ENCODE results near the gene GPATCH8. TPM values are rescaled to one million over a fixed set of nuclear protein-coding genes. Genes with fewer than 3 reads are reported as not detected.

GPATCH8 gene
- total RNA-seq, 1 experiment from 2014 or later: 23.2 TPM

GRCh38 chr17:44487170-44487569 lies 16.0 kb downstream of the GPATCH8 start:
- no peaks in the 10 kb centered on the region for H3K9me3 ChIP-seq (ENCODE audit: low read length)
- no peaks in the 10 kb centered on the region for H3K27me3 ChIP-seq (ENCODE audit: low read length)
- peaks cover 7% of the 10 kb centered on the region for H3K36me3 ChIP-seq (ENCODE audit: insufficient read depth, low read length)
- H3K27ac ChIP-seq (ENCODE audit: low read length): no peak overlapping the region
- no peak overlapping the region for H3K4me2 ChIP-seq (ENCODE audit: low read depth, low read length, poor library complexity, severe bottlenecking)
- H3K4me3 ChIP-seq (ENCODE audit: low read length): no peak overlapping the region
- H3K9ac ChIP-seq (ENCODE audit: low read length): no peak overlapping the region
- H3K9me2 ChIP-seq (replicated peaks; ENCODE audit: insufficient read depth, low read length): no peaks in the 10 kb centered on the region
- H3K79me2 ChIP-seq (ENCODE audit: low read length): peaks cover 88% of the 10 kb centered on the region
- peaks cover 26% of the 10 kb centered on the region for H3K4me1 ChIP-seq (ENCODE audit: low read length)
- peaks cover 6% of the 10 kb centered on the region; the same call in 1 of the 2 replicates for H4K20me1 ChIP-seq (ENCODE audit: insufficient read depth, low read depth, low read length)
- no peak for DNase-seq
- no peak overlapping the region for H2AFZ ChIP-seq (ENCODE audit: low read length)

- Histone ChIP-seq H3K9me3 (ENCODE audit: low read length) (no peaks in the 10 kb centered on the region), H3K36me3 (ENCODE audit: insufficient read depth, low read length) (peaks cover 9% of the 10 kb centered on the region; the same call in 1 of the 2 replicates), H3K4me2 (ENCODE audit: low read depth, low read length, poor library complexity, severe bottlenecking) (no peak overlapping the region), H2AFZ (ENCODE audit: low read length) (no peak overlapping the region), H3K9me2 (replicated peaks; ENCODE audit: insufficient read depth, low read length) (no peaks in the 10 kb centered on the region), H3K79me2 (ENCODE audit: low read length) (peaks cover 95% of the 10 kb centered on the region), H3K9ac (ENCODE audit: low read length) (no peak overlapping the region), H3K27me3 (ENCODE audit: low read length) (no peaks in the 10 kb centered on the region), H3K27ac (ENCODE audit: low read length) (no peak overlapping the region), H3K4me1 (ENCODE audit: low read length) (no peaks in the 10 kb centered on the region; the same call in 1 of the 2 replicates), H4K20me1 (ENCODE audit: insufficient read depth, low read depth, low read length) (peaks cover 14% of the 10 kb centered on the region; the same call in 1 of the 2 replicates), H3K4me3 (ENCODE audit: low read length) (no peak overlapping the region)
- DNase-seq: no peak
Measured at GRCh38 chr17:44473367-44473766, 29.8 kb downstream of the GPATCH8 start.

GRCh38 chr17:44469676-44470075 lies 33.5 kb downstream of the GPATCH8 start:
- Histone ChIP-seq H3K79me2 (ENCODE audit: low read length) (peaks cover 94% of the 10 kb centered on the region), H4K20me1 (ENCODE audit: insufficient read depth, low read depth, low read length) (no peaks in the 10 kb centered on the region), H3K9me3 (ENCODE audit: low read length) (no peaks in the 10 kb centered on the region), H3K27ac (ENCODE audit: low read length) (no peak overlapping the region), H3K4me3 (ENCODE audit: low read length) (no peak overlapping the region), H2AFZ (ENCODE audit: low read length) (no peak overlapping the region), H3K27me3 (ENCODE audit: low read length) (no peaks in the 10 kb centered on the region), H3K9ac (ENCODE audit: low read length) (no peak overlapping the region), H3K4me1 (ENCODE audit: low read length) (peaks cover 23% of the 10 kb centered on the region), H3K4me2 (ENCODE audit: low read depth, low read length, poor library complexity, severe bottlenecking) (no peak overlapping the region), H3K36me3 (ENCODE audit: insufficient read depth, low read length) (peaks cover 17% of the 10 kb centered on the region; the same call in 1 of the 2 replicates), H3K9me2 (replicated peaks; ENCODE audit: insufficient read depth, low read length) (no peaks in the 10 kb centered on the region)
- no peak for DNase-seq

GRCh38 chr17:44467108-44467507 lies 36.1 kb downstream of the GPATCH8 start:
- Histone ChIP-seq H3K9ac (ENCODE audit: low read length) (no peak overlapping the region), H3K4me1 (ENCODE audit: low read length) (peaks cover 32% of the 10 kb centered on the region), H3K27me3 (ENCODE audit: low read length) (no peaks in the 10 kb centered on the region), H3K9me2 (replicated peaks; ENCODE audit: insufficient read depth, low read length) (no peaks in the 10 kb centered on the region), H3K36me3 (ENCODE audit: insufficient read depth, low read length) (peaks cover 8% of the 10 kb centered on the region; the same call in 1 of the 2 replicates), H3K4me2 (ENCODE audit: low read depth, low read length, poor library complexity, severe bottlenecking) (no peak overlapping the region), H3K79me2 (ENCODE audit: low read length) (peaks cover 91% of the 10 kb centered on the region), H3K27ac (ENCODE audit: low read length) (no peak overlapping the region), H3K9me3 (ENCODE audit: low read length) (no peaks in the 10 kb centered on the region), H4K20me1 (ENCODE audit: insufficient read depth, low read depth, low read length) (0 out of 2 replicates have a peak, but pooled peaks cover 3% of the 10 kb centered on the region), H2AFZ (ENCODE audit: low read length) (no peak overlapping the region), H3K4me3 (ENCODE audit: low read length) (no peak overlapping the region)
- DNase-seq: no peak

- Histone ChIP-seq H3K27ac (ENCODE audit: low read length) (no peak overlapping the region), H3K36me3 (ENCODE audit: insufficient read depth, low read length) (peaks cover 13% of the 10 kb centered on the region; the same call in 1 of the 2 replicates), H3K4me3 (ENCODE audit: low read length) (no peak overlapping the region), H3K9ac (ENCODE audit: low read length) (no peak overlapping the region), H3K27me3 (ENCODE audit: low read length) (no peaks in the 10 kb centered on the region), H2AFZ (ENCODE audit: low read length) (no peak overlapping the region), H4K20me1 (ENCODE audit: insufficient read depth, low read depth, low read length) (0 out of 2 replicates have a peak, but pooled peaks cover 3% of the 10 kb centered on the region), H3K4me1 (ENCODE audit: low read length) (peaks cover 32% of the 10 kb centered on the region), H3K4me2 (ENCODE audit: low read depth, low read length, poor library complexity, severe bottlenecking) (no peak overlapping the region), H3K79me2 (ENCODE audit: low read length) (peaks cover 91% of the 10 kb centered on the region), H3K9me3 (ENCODE audit: low read length) (no peaks in the 10 kb centered on the region), H3K9me2 (replicated peaks; ENCODE audit: insufficient read depth, low read length) (no peaks in the 10 kb centered on the region)
- no peak for DNase-seq
Measured at GRCh38 chr17:44466339-44466738, 36.9 kb downstream of the GPATCH8 start.

- Histone ChIP-seq H3K27ac (ENCODE audit: low read length) (no peak overlapping the region), H3K4me1 (ENCODE audit: low read length) (peaks cover 32% of the 10 kb centered on the region), H3K36me3 (ENCODE audit: insufficient read depth, low read length) (peaks cover 14% of the 10 kb centered on the region; the same call in 1 of the 2 replicates), H3K9ac (ENCODE audit: low read length) (no peak overlapping the region), H3K4me3 (ENCODE audit: low read length) (no peak overlapping the region), H4K20me1 (ENCODE audit: insufficient read depth, low read depth, low read length) (0 out of 2 replicates have a peak, but pooled peaks cover 3% of the 10 kb centered on the region), H3K27me3 (ENCODE audit: low read length) (no peaks in the 10 kb centered on the region), H3K9me3 (ENCODE audit: low read length) (no peaks in the 10 kb centered on the region), H3K79me2 (ENCODE audit: low read length) (peaks cover 90% of the 10 kb centered on the region), H3K9me2 (replicated peaks; ENCODE audit: insufficient read depth, low read length) (no peaks in the 10 kb centered on the region), H3K4me2 (ENCODE audit: low read depth, low read length, poor library complexity, severe bottlenecking) (no peak overlapping the region), H2AFZ (ENCODE audit: low read length) (no peak overlapping the region)
- DNase-seq: no peak
Measured at GRCh38 chr17:44465897-44466296, 37.3 kb downstream of the GPATCH8 start.

- Histone ChIP-seq H3K27me3 (ENCODE audit: low read length) (no peaks in the 10 kb centered on the region), H2AFZ (ENCODE audit: low read length) (no peak overlapping the region), H3K4me1 (ENCODE audit: low read length) (peaks cover 32% of the 10 kb centered on the region), H3K9me2 (replicated peaks; ENCODE audit: insufficient read depth, low read length) (no peaks in the 10 kb centered on the region), H3K9me3 (ENCODE audit: low read length) (no peaks in the 10 kb centered on the region), H4K20me1 (ENCODE audit: insufficient read depth, low read depth, low read length) (0 out of 2 replicates have a peak, but pooled peaks cover 3% of the 10 kb centered on the region), H3K27ac (ENCODE audit: low read length) (0 out of 2 replicates have a peak overlapping the region, but pooled peaks have one; percentile 55), H3K4me2 (ENCODE audit: low read depth, low read length, poor library complexity, severe bottlenecking) (peak overlapping the region; percentile 28), H3K36me3 (ENCODE audit: insufficient read depth, low read length) (peaks cover 14% of the 10 kb centered on the region; the same call in 1 of the 2 replicates), H3K4me3 (ENCODE audit: low read length) (no peak overlapping the region), H3K9ac (ENCODE audit: low read length) (no peak overlapping the region), H3K79me2 (ENCODE audit: low read length) (peaks cover 91% of the 10 kb centered on the region)
- no peak for DNase-seq
Measured at GRCh38 chr17:44465276-44465675, 37.9 kb downstream of the GPATCH8 start.

GRCh38 chr17:44464037-44464436 lies 39.2 kb downstream of the GPATCH8 start:
- Histone ChIP-seq H3K27me3 (ENCODE audit: low read length) (no peaks in the 10 kb centered on the region), H3K4me2 (ENCODE audit: low read depth, low read length, poor library complexity, severe bottlenecking) (peak overlapping the region; percentile 36), H3K9ac (ENCODE audit: low read length) (no peak overlapping the region), H4K20me1 (ENCODE audit: insufficient read depth, low read depth, low read length) (0 out of 2 replicates have a peak, but pooled peaks cover 3% of the 10 kb centered on the region), H3K9me3 (ENCODE audit: low read length) (no peaks in the 10 kb centered on the region), H3K9me2 (replicated peaks; ENCODE audit: insufficient read depth, low read length) (no peaks in the 10 kb centered on the region), H3K4me1 (ENCODE audit: low read length) (peaks cover 32% of the 10 kb centered on the region), H3K4me3 (ENCODE audit: low read length) (peak overlapping the region; percentile 29; the same call in 1 of the 2 replicates), H3K36me3 (ENCODE audit: insufficient read depth, low read length) (peaks cover 14% of the 10 kb centered on the region; the same call in 1 of the 2 replicates), H3K79me2 (ENCODE audit: low read length) (peaks cover 91% of the 10 kb centered on the region), H2AFZ (ENCODE audit: low read length) (no peak overlapping the region), H3K27ac (ENCODE audit: low read length) (peak overlapping the region; percentile 55)
- peak; percentile 53 for DNase-seq
